Dendritic cell treated with granulocyte-macrophage colony-stimulating factor and Interleukin-4, amounts not matched to agents 40 ng/mL and 50 ng/mL, for 4 days (primary cell): ENCODE measurements around the gene RRM1.
A peak's percentile ranks its signal among the peaks of the same experiment; 100 is the strongest.
"Not testable (repeated sequence)": the region's sequence is repeated elsewhere in the genome, so short reads cannot be mapped to it uniquely, and the experiment has no call there.

ENCODE experiments used
- H3K27ac Mint-ChIP-seq: one replicate; pipeline ENCODE4 v1.8.0; 2022; ENCODE audit warnings: mild to moderate bottlenecking, mixed read lengths
- H3K27me3 Mint-ChIP-seq: one replicate; pipeline ENCODE4 v1.8.0; 2022; ENCODE audit warnings: mild to moderate bottlenecking, mixed read lengths
- H3K36me3 Mint-ChIP-seq: one replicate; pipeline ENCODE4 v1.8.0; 2022; ENCODE audit warnings: low read depth, mixed read lengths
- H3K4me1 Mint-ChIP-seq: one replicate; pipeline ENCODE4 v1.8.0; 2022; ENCODE audit warnings: low read depth, mixed read lengths
- H3K4me3 Mint-ChIP-seq: one replicate; pipeline ENCODE4 v1.8.0; 2022; ENCODE audit warnings: mild to moderate bottlenecking, moderate library complexity, mixed read lengths
- H3K9me3 Mint-ChIP-seq: one replicate; pipeline ENCODE4 v1.8.0; 2022; ENCODE audit warnings: mixed read lengths
- intact Hi-C: fragments of 100-400 bp; cut with micrococcal nuclease; formaldehyde crosslinking; loops from one replicate; pipeline ENCODE4 v1.15.0; 2022

The RRM1 gene

DNA sequence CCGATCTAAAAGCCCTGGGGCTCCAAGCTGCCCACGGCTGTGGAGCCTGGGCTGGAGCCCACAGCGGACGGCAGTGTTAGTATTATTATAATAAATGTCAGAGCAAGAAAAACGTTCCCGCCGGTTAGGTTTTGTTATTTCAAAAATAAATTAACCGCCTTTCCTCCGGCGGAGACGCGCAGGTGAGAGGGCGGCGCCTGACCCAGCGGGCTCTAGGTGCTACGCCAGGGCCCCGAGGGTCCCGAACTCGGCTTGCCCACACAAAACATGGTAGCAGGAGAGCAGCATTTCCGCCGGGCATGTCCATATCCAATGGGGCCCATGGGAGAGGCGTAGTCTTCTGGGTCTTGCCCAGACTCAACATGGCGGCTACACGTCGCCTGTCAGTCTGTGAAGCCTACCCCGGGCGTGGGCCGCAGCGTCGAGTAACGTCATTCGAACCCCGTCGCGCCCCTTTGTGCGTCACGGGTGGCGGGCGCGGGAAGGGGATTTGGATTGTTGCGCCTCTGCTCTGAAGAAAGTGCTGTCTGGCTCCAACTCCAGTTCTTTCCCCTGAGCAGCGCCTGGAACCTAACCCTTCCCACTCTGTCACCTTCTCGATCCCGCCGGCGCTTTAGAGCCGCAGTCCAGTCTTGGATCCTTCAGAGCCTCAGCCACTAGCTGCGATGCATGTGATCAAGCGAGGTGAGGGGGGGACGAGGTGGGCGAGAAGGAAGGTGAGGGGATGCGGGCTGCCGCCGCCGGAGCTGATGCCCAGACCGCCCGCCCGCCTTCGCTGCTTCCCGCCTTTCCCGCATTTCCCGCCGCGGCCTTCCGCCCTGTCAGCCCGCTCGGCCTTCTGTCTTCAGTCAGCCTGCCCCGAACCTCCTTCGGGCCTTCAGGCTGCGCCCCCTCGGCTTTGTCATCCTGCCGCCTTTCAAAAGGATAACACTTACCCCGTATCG, at the start of gene RRM1:
Gene RRM1, plus strand, starts transcription at position 452 of the 944 bp plus-strand sequence. Its CDS starts 214 bp downstream, at position 666.
- Mint-ChIP-seq H3K9me3 (no peaks in the 10 kb centered on the region), H3K4me1 (peaks cover 55% of the 10 kb centered on the region), H3K27me3 (no peaks in the 10 kb centered on the region), H3K36me3 (peaks cover 31% of the 10 kb centered on the region), H3K4me3 (peak within 1 kb of the TSS; percentile 90), H3K27ac (peak within 1 kb of the TSS; percentile 98)
- intact Hi-C loops = no loop called here

DNA sequence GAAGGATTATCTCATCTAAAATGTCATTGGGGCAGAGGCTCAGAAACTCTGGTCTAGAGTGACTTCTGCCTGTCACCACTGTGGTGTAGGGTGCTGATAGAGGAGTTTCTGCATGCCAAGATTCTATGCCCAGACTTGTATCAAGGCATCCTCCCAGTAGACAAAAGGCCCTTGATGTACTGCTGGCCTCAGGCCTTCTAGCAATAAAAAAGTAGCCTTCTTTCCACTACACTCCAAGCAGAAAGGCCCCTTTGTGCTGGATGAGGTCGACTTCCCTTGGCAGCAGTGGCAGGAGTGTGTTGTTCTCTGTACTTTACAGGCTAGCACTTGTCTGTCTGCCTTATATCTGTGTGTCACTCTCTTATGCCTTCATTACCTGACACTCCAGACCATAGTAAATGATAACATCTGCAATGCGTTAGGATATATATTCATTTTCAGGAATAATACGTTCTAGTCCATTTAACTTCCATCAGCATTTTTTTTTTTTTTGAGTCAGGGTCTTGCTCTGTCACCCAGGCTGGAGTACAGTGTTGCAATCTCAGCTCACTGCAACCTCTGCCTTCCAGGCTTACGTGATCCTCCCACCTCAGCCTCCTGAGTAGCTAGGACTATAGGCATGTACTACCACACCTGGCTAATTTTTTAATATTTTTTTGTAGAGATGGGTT, 49.5 kb upstream of the RRM1 start:
- intact Hi-C loops = no loop called here
- Mint-ChIP-seq H3K36me3 (no peaks in the 10 kb centered on the region), H3K4me1 (peaks cover 11% of the 10 kb centered on the region), H3K27ac (no peak overlapping the region), H3K4me3 (no peak overlapping the region), H3K27me3 (no peaks in the 10 kb centered on the region), H3K9me3 (no peaks in the 10 kb centered on the region)

DNA sequence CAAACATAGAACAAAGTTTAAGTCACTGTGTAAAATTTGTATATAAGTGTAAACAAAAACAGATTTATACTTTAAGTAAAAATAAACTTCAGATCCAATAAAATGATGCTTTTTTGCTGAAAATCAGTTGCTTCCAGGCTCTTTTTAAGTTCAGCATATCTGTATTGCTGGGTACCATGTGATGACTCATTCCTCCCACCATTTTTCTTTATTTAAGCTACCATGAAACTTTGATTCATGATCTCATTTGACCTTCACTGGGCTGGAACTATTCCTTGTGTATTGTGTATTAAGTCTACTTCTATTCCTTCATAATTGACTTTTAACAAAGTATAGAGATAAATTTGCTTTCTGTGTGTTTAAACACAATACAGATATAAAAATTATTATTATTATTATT, 46.3 kb upstream of the RRM1 start:
- Mint-ChIP-seq H3K27ac (no peak overlapping the region), H3K4me1 (peaks cover 12% of the 10 kb centered on the region), H3K36me3 (peaks cover 17% of the 10 kb centered on the region), H3K9me3 (no peaks in the 10 kb centered on the region), H3K27me3 (no peaks in the 10 kb centered on the region), H3K4me3 (no peak overlapping the region)
- intact Hi-C loops = no loop called here

DNA sequence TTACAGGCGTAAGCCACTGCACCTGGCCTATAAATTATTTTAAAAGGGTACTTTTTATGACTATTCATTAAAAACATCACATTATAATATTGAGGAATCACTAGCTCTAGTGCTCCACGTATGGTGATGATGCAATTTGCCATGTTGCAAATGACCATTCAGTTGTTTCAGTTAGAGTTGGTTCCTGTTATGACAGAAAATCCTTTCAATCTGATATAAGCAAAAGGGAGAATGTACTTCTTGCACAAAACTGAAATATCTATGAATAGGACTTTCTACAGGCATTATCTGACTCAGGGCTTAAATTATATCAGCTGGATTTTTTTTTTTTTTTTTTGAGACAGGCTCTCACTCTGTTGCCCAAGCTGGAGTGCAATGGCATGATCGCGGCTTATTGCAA, 45.6 kb upstream of the RRM1 start:
- Mint-ChIP-seq H3K27ac (no peak overlapping the region), H3K9me3 (no peaks in the 10 kb centered on the region), H3K4me1 (peaks cover 7% of the 10 kb centered on the region), H3K36me3 (peaks cover 17% of the 10 kb centered on the region), H3K27me3 (no peaks in the 10 kb centered on the region), H3K4me3 (no peak overlapping the region)
- intact Hi-C loops = no loop called here

DNA sequence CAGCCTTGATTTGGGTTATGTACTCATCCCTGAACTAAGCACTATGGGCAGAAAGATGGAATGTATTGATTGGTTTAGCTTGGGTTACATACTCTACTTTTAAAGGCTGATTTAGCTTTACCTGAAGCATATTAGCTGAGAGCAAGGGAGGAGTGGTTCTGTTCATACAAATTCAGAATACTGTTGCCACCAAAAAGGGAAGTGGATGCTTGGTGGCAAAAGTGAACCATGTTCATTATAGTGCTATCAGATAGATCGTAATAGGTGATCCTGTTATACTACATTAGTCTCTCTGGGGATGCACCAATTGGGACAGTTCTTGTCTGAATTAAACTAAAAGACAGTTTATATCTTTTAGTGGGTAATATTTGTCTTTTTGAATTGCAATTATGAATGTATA, 44.5 kb upstream of the RRM1 start:
- H3K27ac Mint-ChIP-seq = no peak overlapping the region
- intact Hi-C loops = no loop called here

DNA sequence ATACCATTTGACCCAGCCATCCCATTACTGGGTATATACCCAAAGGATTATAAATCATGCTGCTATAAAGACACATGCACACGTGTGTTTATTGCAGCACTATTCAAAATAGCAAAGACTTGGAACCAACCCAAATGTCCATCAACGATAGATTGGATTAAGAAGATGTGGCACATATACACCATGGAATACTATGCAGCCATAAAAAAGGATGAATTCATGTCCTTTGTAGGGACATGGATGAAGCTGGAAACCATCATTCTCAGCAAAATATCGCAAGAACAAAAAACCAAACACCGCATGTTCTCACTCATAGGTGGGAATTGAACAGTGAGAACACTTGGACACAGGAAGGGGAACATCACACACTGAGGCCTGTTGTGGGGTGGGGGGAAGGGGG, 41.4 kb upstream of the RRM1 start:
- H3K27ac Mint-ChIP-seq, H3K9me3 Mint-ChIP-seq, H3K27me3 Mint-ChIP-seq, intact Hi-C loops, H3K4me3 Mint-ChIP-seq: not testable (repeated sequence)
- Mint-ChIP-seq H3K4me1 (peaks cover 25% of the 10 kb centered on the region), H3K36me3 (peaks cover 23% of the 10 kb centered on the region)

More for the DNA sequence above, 44.5 kb upstream of the RRM1 start:
- peaks cover 17% of the 10 kb centered on the region for H3K36me3 Mint-ChIP-seq
- H3K4me3 Mint-ChIP-seq = no peak overlapping the region
- peaks cover 5% of the 10 kb centered on the region for H3K4me1 Mint-ChIP-seq
- no peaks in the 10 kb centered on the region for H3K9me3 Mint-ChIP-seq
- H3K27me3 Mint-ChIP-seq = no peaks in the 10 kb centered on the region

DNA sequence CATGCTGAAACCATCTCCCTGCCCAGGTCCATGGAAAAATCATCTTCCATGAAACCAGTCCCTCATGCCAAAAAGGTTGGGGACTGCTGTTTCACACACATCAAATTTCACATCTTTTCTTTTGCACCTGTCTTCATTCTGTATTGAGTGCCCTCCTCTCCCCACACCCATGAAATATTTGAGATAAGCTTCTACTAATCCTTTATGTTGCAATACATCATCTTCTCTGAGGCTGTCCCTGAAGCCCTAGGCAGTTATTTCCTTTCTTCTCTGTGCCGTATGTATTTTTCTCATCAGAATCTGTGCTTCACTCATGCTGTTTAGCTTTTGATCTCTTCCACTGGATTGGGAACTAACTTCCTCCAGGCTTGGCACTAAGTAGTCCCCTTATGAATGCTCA, 40.0 kb upstream of the RRM1 start:
- H3K4me1 Mint-ChIP-seq = peaks cover 35% of the 10 kb centered on the region
- intact Hi-C loops = no loop called here
- H3K36me3 Mint-ChIP-seq = peaks cover 33% of the 10 kb centered on the region

DNA sequence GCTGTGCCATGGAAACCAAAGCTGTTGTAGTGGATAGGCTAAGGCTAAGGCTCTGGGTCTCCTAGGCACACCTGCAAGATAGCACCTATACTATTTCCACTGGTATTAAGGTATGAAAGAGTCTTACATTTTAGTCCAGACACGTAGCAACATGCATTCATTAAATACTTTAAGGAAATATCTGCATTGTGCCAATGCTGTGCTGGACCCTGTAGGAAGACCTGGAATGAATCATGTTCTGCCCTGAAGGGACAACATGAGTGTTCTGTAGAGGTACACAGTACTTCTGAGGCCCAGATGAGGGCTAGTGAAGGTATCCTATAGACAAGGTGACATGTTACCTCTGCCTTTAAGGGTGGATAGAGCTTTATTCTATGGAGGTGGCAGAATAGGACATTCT, 35.2 kb upstream of the RRM1 start:
- no peak overlapping the region for H3K4me3 Mint-ChIP-seq

More for the DNA sequence above, 40.0 kb upstream of the RRM1 start:
- Mint-ChIP-seq H3K9me3 (no peaks in the 10 kb centered on the region), H3K27ac (no peak overlapping the region), H3K27me3 (no peaks in the 10 kb centered on the region), H3K4me3 (no peak overlapping the region)

DNA sequence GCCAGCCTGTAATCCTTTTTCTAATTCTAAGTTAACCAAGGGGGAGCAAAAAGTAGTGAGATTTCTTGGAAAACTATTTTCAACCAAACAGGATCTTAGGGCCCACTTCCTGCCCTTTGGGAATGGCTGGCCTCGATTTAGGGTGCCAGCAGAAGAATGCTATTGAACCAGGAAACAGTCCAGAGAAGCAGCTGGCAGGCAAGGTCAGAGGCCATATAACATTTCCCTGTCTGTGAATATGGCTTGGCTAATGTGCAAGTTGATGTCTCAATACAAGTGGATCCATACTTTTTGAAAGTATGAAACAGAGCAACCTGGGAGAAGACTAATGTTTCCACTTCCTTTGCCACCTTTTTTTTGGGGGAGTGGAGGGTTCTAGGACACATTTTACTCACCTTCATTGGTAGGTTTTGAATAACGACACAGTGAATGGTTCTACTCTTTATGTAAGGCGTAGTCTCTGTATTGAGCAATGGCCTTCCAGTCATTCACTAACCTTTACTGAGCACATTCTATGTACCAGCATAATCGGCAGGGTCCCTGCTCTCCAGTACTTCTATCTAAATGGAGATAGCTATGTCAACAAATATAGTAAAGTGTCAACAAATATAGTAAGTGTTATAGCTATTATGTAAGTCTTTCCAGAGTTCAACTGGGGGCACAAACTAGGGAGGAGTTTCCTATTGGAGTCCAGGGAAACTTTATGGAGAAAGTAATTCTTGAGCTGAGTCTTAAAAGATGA, 34.2 kb upstream of the RRM1 start:
- no peak overlapping the region for H3K4me3 Mint-ChIP-seq
- H3K27ac Mint-ChIP-seq = no peak overlapping the region
- intact Hi-C loops = no loop called here
- H3K9me3 Mint-ChIP-seq = no peaks in the 10 kb centered on the region
- peaks cover 34% of the 10 kb centered on the region for H3K36me3 Mint-ChIP-seq
- peaks cover 40% of the 10 kb centered on the region for H3K4me1 Mint-ChIP-seq
- no peaks in the 10 kb centered on the region for H3K27me3 Mint-ChIP-seq

More for the DNA sequence above, 35.2 kb upstream of the RRM1 start:
- Mint-ChIP-seq H3K27me3 (no peaks in the 10 kb centered on the region), H3K4me1 (peaks cover 33% of the 10 kb centered on the region), H3K27ac (peak overlapping the region; percentile 76), H3K9me3 (no peaks in the 10 kb centered on the region), H3K36me3 (peaks cover 32% of the 10 kb centered on the region)
- intact Hi-C loops = no loop called here

DNA sequence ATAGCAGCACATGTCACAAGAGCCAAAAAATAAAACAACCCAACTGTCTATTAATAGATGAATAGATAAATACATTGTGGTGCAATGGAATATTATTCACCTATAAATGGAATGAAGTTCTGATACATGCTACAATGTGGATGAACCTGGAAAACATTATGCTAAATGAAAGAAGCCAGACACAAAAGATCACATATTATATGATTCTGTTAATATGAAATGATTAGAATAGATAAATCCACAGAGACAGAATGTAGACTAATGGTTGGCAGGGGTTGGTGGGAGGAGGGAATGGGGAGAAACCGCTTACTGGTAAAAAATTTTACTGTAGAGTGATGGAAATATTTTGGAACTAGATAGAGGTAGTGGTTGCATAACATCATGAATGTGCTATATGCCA, 32.9 kb upstream of the RRM1 start:
- Mint-ChIP-seq H3K4me1 (peaks cover 44% of the 10 kb centered on the region), H3K27ac (no peak overlapping the region), H3K27me3 (no peaks in the 10 kb centered on the region), H3K9me3 (no peaks in the 10 kb centered on the region), H3K4me3 (no peak overlapping the region), H3K36me3 (peaks cover 36% of the 10 kb centered on the region)
- intact Hi-C loops = no loop called here

DNA sequence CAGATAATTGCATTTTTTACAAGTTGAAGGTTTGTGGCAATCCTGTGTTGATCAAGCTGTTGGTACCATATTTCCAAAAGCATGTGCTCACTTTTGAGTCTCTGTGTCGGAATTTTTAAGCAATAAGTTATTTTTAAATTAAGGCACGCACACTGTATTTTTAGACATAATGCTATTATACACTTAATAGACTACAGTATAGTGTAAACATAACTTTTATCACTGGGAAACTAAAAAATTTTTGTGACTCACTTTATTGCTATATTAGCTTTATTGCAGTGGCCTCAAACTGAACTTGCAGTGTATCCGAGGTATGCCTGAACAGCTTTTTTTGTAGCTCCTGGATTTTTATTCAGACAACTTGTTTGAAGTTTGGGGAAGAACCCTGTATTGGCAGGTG, 31.3 kb upstream of the RRM1 start:
- Mint-ChIP-seq H3K27ac (no peak overlapping the region), H3K36me3 (peaks cover 31% of the 10 kb centered on the region), H3K4me1 (peaks cover 44% of the 10 kb centered on the region), H3K4me3 (no peak overlapping the region), H3K9me3 (no peaks in the 10 kb centered on the region), H3K27me3 (no peaks in the 10 kb centered on the region)
- intact Hi-C loops = no loop called here

DNA sequence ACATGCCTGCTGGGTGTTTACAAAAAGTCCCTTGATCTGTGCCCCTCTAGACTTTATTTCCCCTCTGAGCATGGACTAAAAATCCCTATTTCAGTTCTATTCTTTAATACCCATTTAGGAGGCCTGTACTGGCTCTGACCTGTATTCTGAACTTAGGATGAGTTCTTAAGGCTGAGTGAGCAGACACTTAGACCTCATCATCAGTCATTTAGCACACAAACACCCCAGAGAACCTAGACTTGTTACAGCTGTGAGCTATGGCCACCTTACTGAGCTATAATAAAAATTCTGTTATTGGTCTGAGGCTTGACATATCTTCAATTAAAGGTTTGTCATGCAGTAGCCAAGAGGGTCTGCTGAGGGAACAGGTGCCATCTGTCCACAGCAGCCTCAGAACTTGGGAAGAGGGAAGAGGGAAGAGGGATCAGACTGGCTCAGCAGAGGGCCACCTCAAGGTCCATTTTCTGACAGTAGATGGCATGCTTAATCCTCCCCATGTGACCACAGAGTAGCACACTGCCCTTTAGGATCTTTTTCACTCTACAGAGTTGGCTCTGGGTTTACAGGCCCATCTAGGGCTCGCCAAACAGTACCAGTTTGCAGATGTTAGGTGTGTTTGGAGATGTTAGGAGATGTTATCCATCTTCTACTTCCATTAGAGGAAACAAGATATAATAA, 30.2 kb upstream of the RRM1 start:
- Mint-ChIP-seq H3K4me3 (no peak overlapping the region), H3K4me1 (peaks cover 46% of the 10 kb centered on the region), H3K9me3 (no peaks in the 10 kb centered on the region), H3K27ac (no peak overlapping the region), H3K27me3 (no peaks in the 10 kb centered on the region), H3K36me3 (peaks cover 24% of the 10 kb centered on the region)
- intact Hi-C loops = no loop called here

DNA sequence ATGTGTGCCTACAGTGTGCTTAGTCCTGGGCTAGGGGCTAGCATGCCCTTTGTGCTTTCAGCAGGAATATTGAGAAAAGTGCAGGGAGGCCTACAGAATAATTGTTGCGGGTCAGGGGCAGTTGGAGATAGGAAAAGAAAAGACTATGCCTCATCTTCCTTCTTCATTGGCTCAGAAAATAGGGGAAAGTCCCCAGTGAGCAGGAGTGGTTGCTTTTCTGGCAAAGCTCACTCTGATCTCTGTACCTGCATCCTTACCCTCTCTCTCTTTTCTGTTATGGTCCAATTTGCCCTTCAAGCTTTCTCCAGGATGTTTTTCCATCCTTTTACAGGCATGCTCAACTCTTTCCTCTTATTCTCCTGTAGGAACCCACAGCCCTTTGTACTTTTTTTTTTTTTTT, 29.5 kb upstream of the RRM1 start:
- intact Hi-C loops = no loop called here
- H3K36me3 Mint-ChIP-seq = peaks cover 17% of the 10 kb centered on the region
- H3K27me3 Mint-ChIP-seq = no peaks in the 10 kb centered on the region
- H3K27ac Mint-ChIP-seq = no peak overlapping the region
- no peaks in the 10 kb centered on the region for H3K9me3 Mint-ChIP-seq
- peaks cover 47% of the 10 kb centered on the region for H3K4me1 Mint-ChIP-seq
- H3K4me3 Mint-ChIP-seq = no peak overlapping the region
